ENCODE data around the gene SPHK2. TPM values are rescaled to one million over a fixed set of nuclear protein-coding genes. Genes with fewer than 3 reads are reported as not detected.

The SPHK2 gene
- total and polyA plus RNA-seq, 2 donors: 4.9 to 22.0 TPM

- no peak for DNase-seq (ENCODE audit: extremely low spot score)
- 86% methylated on average over 39 of the region's 39 CpGs for WGBS
- no peaks in the 10 kb centered on the region for H3K4me1 ChIP-seq (ENCODE audit: insufficient read depth)
- H3K4me3 ChIP-seq (ENCODE audit: low read depth, low read length): no peak overlapping the region
- no peaks in the 10 kb centered on the region for H3K36me3 ChIP-seq (ENCODE audit: insufficient read depth)
- H3K27ac ChIP-seq (ENCODE audit: low read depth): no peak overlapping the region
Observed at GRCh38 chr19:48613024-48613851, 6.1 kb upstream of the SPHK2 start.

- Histone ChIP-seq H3K4me1 (ENCODE audit: insufficient read depth) (no peaks in the 10 kb centered on the region), H3K27ac (ENCODE audit: low read depth) (peak overlapping the region; percentile 0), H3K36me3 (ENCODE audit: insufficient read depth) (no peaks in the 10 kb centered on the region), H3K4me3 (ENCODE audit: low read depth, low read length) (no peak overlapping the region)
- WGBS: 60% methylated on average over 13 of the region's 13 CpGs
- DNase-seq (ENCODE audit: extremely low spot score): no peak
Observed at GRCh38 chr19:48613852-48614435, 5.4 kb upstream of the SPHK2 start.

- Histone ChIP-seq H3K4me3 (ENCODE audit: low read depth, low read length) (no peak within 1 kb of the TSS), H3K36me3 (ENCODE audit: insufficient read depth) (no peaks in the 10 kb centered on the region), H3K27ac (ENCODE audit: low read depth) (peak within 1 kb of the TSS; percentile 0), H3K4me1 (ENCODE audit: insufficient read depth) (no peaks in the 10 kb centered on the region)
- no peak for DNase-seq (ENCODE audit: extremely low spot score)
- 40% methylated on average over 31 of the region's 31 CpGs for WGBS
Observed at GRCh38 chr19:48614436-48615230, 4.7 kb upstream of the SPHK2 start, which contains the start of gene FAM83E. TSS of gene FAM83E (minus strand) at chr19:48615076. CDS start at chr19:48613372, 1,704 bp downstream.

- Histone ChIP-seq H3K4me1 (ENCODE audit: insufficient read depth) (no peaks in the 10 kb centered on the region), H3K4me3 (ENCODE audit: low read depth, low read length) (no peak overlapping the region), H3K27ac (ENCODE audit: low read depth) (no peak overlapping the region), H3K36me3 (ENCODE audit: insufficient read depth) (no peaks in the 10 kb centered on the region)
- 69% methylated on average over 19 of the region's 19 CpGs for WGBS
- no peak for DNase-seq (ENCODE audit: extremely low spot score)
Observed at GRCh38 chr19:48615231-48616040, 3.9 kb upstream of the SPHK2 start.

- Histone ChIP-seq H3K36me3 (ENCODE audit: insufficient read depth) (no peaks in the 10 kb centered on the region), H3K4me3 (ENCODE audit: low read depth, low read length) (no peak overlapping the region), H3K4me1 (ENCODE audit: insufficient read depth) (no peaks in the 10 kb centered on the region), H3K27ac (ENCODE audit: low read depth) (no peak overlapping the region)
- no peak for DNase-seq (ENCODE audit: extremely low spot score)
- 84% methylated on average over 16 of the region's 16 CpGs for WGBS
Observed at GRCh38 chr19:48616041-48616436, 3.3 kb upstream of the SPHK2 start.

- Histone ChIP-seq H3K36me3 (ENCODE audit: insufficient read depth) (no peaks in the 10 kb centered on the region), H3K4me1 (ENCODE audit: insufficient read depth) (no peaks in the 10 kb centered on the region), H3K4me3 (ENCODE audit: low read depth, low read length) (no peak overlapping the region), H3K27ac (ENCODE audit: low read depth) (no peak overlapping the region)
- WGBS: 63% methylated on average over 12 of the region's 12 CpGs
- DNase-seq (ENCODE audit: extremely low spot score): no peak
Observed at GRCh38 chr19:48616491-48617056, 2.7 kb upstream of the SPHK2 start.

GRCh38 chr19:48617146-48617937 is 2.0 kb upstream of the SPHK2 start:
- Histone ChIP-seq H3K4me3 (ENCODE audit: low read depth, low read length) (no peak overlapping the region), H3K27ac (ENCODE audit: low read depth) (no peak overlapping the region), H3K36me3 (ENCODE audit: insufficient read depth) (no peaks in the 10 kb centered on the region), H3K4me1 (ENCODE audit: insufficient read depth) (no peaks in the 10 kb centered on the region)
- 57% methylated on average over 18 of the region's 18 CpGs for WGBS
- DNase-seq (ENCODE audit: extremely low spot score): no peak

- H3K36me3 ChIP-seq (ENCODE audit: insufficient read depth): no peaks in the 10 kb centered on the region
- no peak for DNase-seq (ENCODE audit: extremely low spot score)
- no peaks in the 10 kb centered on the region for H3K4me1 ChIP-seq (ENCODE audit: insufficient read depth)
- WGBS: 2% methylated on average over 18 of the region's 18 CpGs
- peak overlapping the region; percentile 63 for H3K4me3 ChIP-seq (ENCODE audit: low read depth, low read length)
- H3K27ac ChIP-seq (ENCODE audit: low read depth): no peak overlapping the region
Observed at GRCh38 chr19:48618278-48618915, 909 bp upstream of the SPHK2 start.

- Histone ChIP-seq H3K4me1 (ENCODE audit: insufficient read depth) (no peaks in the 10 kb centered on the region), H3K36me3 (ENCODE audit: insufficient read depth) (no peaks in the 10 kb centered on the region), H3K27ac (ENCODE audit: low read depth) (peak overlapping the region; percentile 94), H3K4me3 (ENCODE audit: low read depth, low read length) (peak overlapping the region; percentile 52)
- no peak for DNase-seq (ENCODE audit: extremely low spot score)
- WGBS: 27% methylated on average over 6 of the region's 6 CpGs
Observed at GRCh38 chr19:48619692-48620585, 633 bp downstream of the SPHK2 start.

GRCh38 chr19:48623556-48624066 is 4.3 kb downstream of the SPHK2 start:
- H3K4me1 ChIP-seq (ENCODE audit: insufficient read depth): no peaks in the 10 kb centered on the region
- 10% methylated on average over 8 of the region's 8 CpGs for WGBS
- H3K4me3 ChIP-seq (ENCODE audit: low read depth, low read length): no peak overlapping the region
- H3K27ac ChIP-seq (ENCODE audit: low read depth): peak overlapping the region; percentile 74
- H3K36me3 ChIP-seq (ENCODE audit: insufficient read depth): no peaks in the 10 kb centered on the region
- DNase-seq (ENCODE audit: extremely low spot score): no peak

- no peaks in the 10 kb centered on the region for H3K36me3 ChIP-seq (ENCODE audit: insufficient read depth)
- H3K4me3 ChIP-seq (ENCODE audit: low read depth, low read length): peak overlapping the region; percentile 38
- peak; percentile 89 for DNase-seq (ENCODE audit: extremely low spot score)
- peak overlapping the region; percentile 74 for H3K27ac ChIP-seq (ENCODE audit: low read depth)
- under 1% methylated on average over 40 of the region's 40 CpGs for WGBS
- no peaks in the 10 kb centered on the region for H3K4me1 ChIP-seq (ENCODE audit: insufficient read depth)
Observed at GRCh38 chr19:48624067-48624594, 4.8 kb downstream of the SPHK2 start.

Measured in urinary bladder (tissue), 4 donors.